Articular chondrocyte of knee joint (primary cell): ENCODE results near the gene HMGN3. TPM values are rescaled to one million over a fixed set of nuclear protein-coding genes. Genes with fewer than 3 reads are reported as not detected.

Source experiments
- total RNA-seq: library from RNA; depleted of rRNA; stranded (reverse); fragments of >200 nt; gene quantifications from 2 replicates; pipeline ENCODE4 v1.2.3, GENCODE V29; 2012

HMGN3 gene
- total RNA-seq = 29.1 and 29.9 TPM in 2 replicates

GRCh38 chr6:79234150-79235022 lies at the start of gene HMGN3:
Gene HMGN3 (minus strand): TSS chr6:79234682.

Other genes starting within 250 kb of the HMGN3 start
- gene PHIP, start 156.4 kb downstream of the HMGN3 start, total RNA-seq = 30.4 and 35.1 TPM in 2 replicates